OCI-LY3 (cell line): ENCODE data around the gene AGAP1.

Experiments
- H2AFZ ChIP-seq: fragments of 200-600, 300-600 bp; shearing (Covaris generic); 2 replicates; pipeline ENCODE4 v1.6.0; 2014; ENCODE audit warnings: antibody characterized with exemption, low read depth, low read length
- H3K27ac ChIP-seq: fragments of 200-600, 300-600 bp; sonication (generic); 2 replicates; pipeline ENCODE4 v1.5.1; 2014; ENCODE audit warnings: mild to moderate bottlenecking, low read length, moderate library complexity, mixed read lengths
- H3K27me3 ChIP-seq: fragments of 200-600, 300-600 bp; sonication (generic); 2 replicates; pipeline ENCODE4 v1.6.1; 2014; ENCODE audit warnings: low read depth, low read length, mixed read lengths
- H3K36me3 ChIP-seq: fragments of 200-600, 300-600 bp; sonication (generic); replicated peaks from 2 replicates; pipeline ENCODE3; 2014; ENCODE audit warnings: low read depth, low read length, mixed read lengths
- H3K4me1 ChIP-seq: fragments of 300-600, 200-600 bp; sonication (generic); 2 replicates; pipeline ENCODE4 v1.6.1; 2014; ENCODE audit warnings: low read length, mixed read lengths
- H3K4me2 ChIP-seq: fragments of 200-600, 300-600 bp; sonication (generic); 2 replicates; pipeline ENCODE4 v1.6.1; 2014; ENCODE audit warnings: low read length, mixed read lengths
- H3K4me3 ChIP-seq: fragments of 300-600, 200-600 bp; sonication (generic); 2 replicates; pipeline ENCODE4 v1.5.1; 2014; ENCODE audit warnings: antibody characterized with exemption, mild to moderate bottlenecking, low read length, moderate library complexity
- H3K79me2 ChIP-seq: fragments of 300-600, 200-600 bp; shearing (Covaris generic); 2 replicates; pipeline ENCODE4 v1.6.1; 2014; ENCODE audit warnings: mild to moderate bottlenecking, low read length, mixed read lengths
- H3K9ac ChIP-seq: fragments of 300-600, 200-600 bp; shearing (Covaris generic); 2 replicates; pipeline ENCODE4 v1.6.0; 2014; ENCODE audit warnings: mild to moderate bottlenecking, low read length, moderate library complexity
- H3K9me3 ChIP-seq: fragments of 200-600, 300-600 bp; shearing (Covaris generic); 2 replicates; pipeline ENCODE4 v1.6.1; 2014; ENCODE audit warnings: low read length, mixed read lengths; ENCODE audit not compliant: insufficient read depth
- H4K20me1 ChIP-seq: fragments of 200-600, 300-600 bp; sonication (generic); 2 replicates; pipeline ENCODE4 v1.6.1; 2016; ENCODE audit warnings: low read length, mixed read lengths; ENCODE audit not compliant: insufficient read depth
- CTCF ChIP-seq: fragments of 200-600, 300-600 bp; sonication (generic); IDR thresholded peaks from 2 replicates; pipeline ENCODE4 v1.5.1; 2014; ENCODE audit warnings: antibody characterized with exemption, low read length, low read depth
- EZH2phosphoT487 ChIP-seq: fragments of 200-600 bp; shearing (Covaris generic); IDR thresholded peaks from 2 replicates; pipeline ENCODE4 v1.6.1; 2018; ENCODE audit warnings: antibody characterized with exemption, mixed run types, low read depth

The AGAP1 gene

GRCh38 chr2:235692076-235692475 lies 198.2 kb downstream of the AGAP1 start:
- no peak overlapping the region for H3K4me2 ChIP-seq
- H3K4me3 ChIP-seq = no peak overlapping the region
- no peaks in the 10 kb centered on the region for H4K20me1 ChIP-seq
- H3K79me2 ChIP-seq = no peaks in the 10 kb centered on the region
- no peaks in the 10 kb centered on the region for H3K36me3 ChIP-seq
- H3K4me1 ChIP-seq = no peaks in the 10 kb centered on the region
- H3K9me3 ChIP-seq = no peaks in the 10 kb centered on the region
- no peaks in the 10 kb centered on the region for H3K27me3 ChIP-seq
- H2AFZ ChIP-seq = no peak overlapping the region
- no peak overlapping the region for H3K9ac ChIP-seq
- TF ChIP-seq CTCF = no peak
- H3K27ac ChIP-seq = no peak overlapping the region

- H3K4me2 ChIP-seq = no peak overlapping the region
- H4K20me1 ChIP-seq = no peaks in the 10 kb centered on the region
- no peak overlapping the region for H3K4me3 ChIP-seq
- no peaks in the 10 kb centered on the region for H3K27me3 ChIP-seq
- no peak overlapping the region for H2AFZ ChIP-seq
- H3K27ac ChIP-seq = no peak overlapping the region
- no peaks in the 10 kb centered on the region for H3K9me3 ChIP-seq
- no peak for TF ChIP-seq EZH2phosphoT487
- no peak for TF ChIP-seq CTCF
- no peaks in the 10 kb centered on the region for H3K4me1 ChIP-seq
- H3K9ac ChIP-seq = no peak overlapping the region
- H3K79me2 ChIP-seq = no peaks in the 10 kb centered on the region
- H3K36me3 ChIP-seq = no peaks in the 10 kb centered on the region
Measured at GRCh38 chr2:235692671-235693171, 198.9 kb downstream of the AGAP1 start.

- Histone ChIP-seq H3K4me2 (no peak overlapping the region), H3K27ac (no peak overlapping the region), H2AFZ (no peak overlapping the region), H3K79me2 (no peaks in the 10 kb centered on the region), H3K4me1 (no peaks in the 10 kb centered on the region), H4K20me1 (no peaks in the 10 kb centered on the region), H3K9me3 (no peaks in the 10 kb centered on the region), H3K36me3 (no peaks in the 10 kb centered on the region), H3K4me3 (no peak overlapping the region), H3K9ac (no peak overlapping the region), H3K27me3 (no peaks in the 10 kb centered on the region)
- TF ChIP-seq EZH2phosphoT487 = no peak
- TF ChIP-seq CTCF = no peak
Measured at GRCh38 chr2:235693279-235693678, 199.4 kb downstream of the AGAP1 start.

GRCh38 chr2:235694721-235695601 lies 201.1 kb downstream of the AGAP1 start:
- Histone ChIP-seq H3K27me3 (no peaks in the 10 kb centered on the region), H4K20me1 (no peaks in the 10 kb centered on the region), H3K4me2 (no peak overlapping the region), H3K9me3 (no peaks in the 10 kb centered on the region), H2AFZ (no peak overlapping the region), H3K9ac (no peak overlapping the region), H3K4me3 (no peak overlapping the region), H3K79me2 (no peaks in the 10 kb centered on the region), H3K27ac (no peak overlapping the region), H3K36me3 (no peaks in the 10 kb centered on the region), H3K4me1 (no peaks in the 10 kb centered on the region)
- TF ChIP-seq CTCF (no peak), EZH2phosphoT487 (no peak)
